ENCODE data around the gene PLXNB1.

Gene PLXNB1

GRCh38 chr3:48417529-48418108 is 12.3 kb downstream of the PLXNB1 start:
- DNase-seq (ENCODE audit: low read depth), result no peak

GRCh38 chr3:48416546-48416945 is 13.3 kb downstream of the PLXNB1 start:
- DNase-seq (ENCODE audit: low read depth), result no peak

- no peak for DNase-seq (ENCODE audit: low read depth)
Observed at GRCh38 chr3:48416091-48416505, 13.8 kb downstream of the PLXNB1 start.

- DNase-seq (ENCODE audit: low read depth), result no peak
Observed at GRCh38 chr3:48415251-48415953, 14.5 kb downstream of the PLXNB1 start.

- DNase-seq (ENCODE audit: low read depth), result no peak
Observed at GRCh38 chr3:48414376-48415250, 15.3 kb downstream of the PLXNB1 start.

DNA sequence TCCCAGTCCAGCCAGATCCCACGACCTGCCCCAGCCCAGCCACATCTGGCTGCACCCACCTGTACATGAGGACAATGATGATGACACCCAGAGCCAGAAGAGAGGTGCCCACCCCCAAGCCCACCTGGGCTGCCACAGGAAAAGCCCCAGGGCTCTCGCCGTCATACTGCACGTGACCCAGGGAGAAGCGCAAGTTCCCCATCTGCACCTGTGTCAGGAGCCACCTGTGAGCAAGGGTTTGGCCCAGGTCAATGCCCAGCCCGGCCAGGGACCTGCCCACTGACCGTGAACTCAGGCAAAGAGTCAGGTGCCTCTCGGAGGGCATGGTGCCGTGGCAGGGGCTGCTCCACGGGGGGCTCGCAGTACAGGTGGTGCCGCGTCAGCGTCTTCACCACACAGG is 16.3 kb downstream of the PLXNB1 start:
- no peak for DNase-seq (ENCODE audit: low read depth)

- DNase-seq (ENCODE audit: low read depth), result no peak
Observed at GRCh38 chr3:48413086-48413485, 16.8 kb downstream of the PLXNB1 start.

GRCh38 chr3:48412375-48413001 is 17.4 kb downstream of the PLXNB1 start:
- DNase-seq (ENCODE audit: low read depth), result no peak

DNA sequence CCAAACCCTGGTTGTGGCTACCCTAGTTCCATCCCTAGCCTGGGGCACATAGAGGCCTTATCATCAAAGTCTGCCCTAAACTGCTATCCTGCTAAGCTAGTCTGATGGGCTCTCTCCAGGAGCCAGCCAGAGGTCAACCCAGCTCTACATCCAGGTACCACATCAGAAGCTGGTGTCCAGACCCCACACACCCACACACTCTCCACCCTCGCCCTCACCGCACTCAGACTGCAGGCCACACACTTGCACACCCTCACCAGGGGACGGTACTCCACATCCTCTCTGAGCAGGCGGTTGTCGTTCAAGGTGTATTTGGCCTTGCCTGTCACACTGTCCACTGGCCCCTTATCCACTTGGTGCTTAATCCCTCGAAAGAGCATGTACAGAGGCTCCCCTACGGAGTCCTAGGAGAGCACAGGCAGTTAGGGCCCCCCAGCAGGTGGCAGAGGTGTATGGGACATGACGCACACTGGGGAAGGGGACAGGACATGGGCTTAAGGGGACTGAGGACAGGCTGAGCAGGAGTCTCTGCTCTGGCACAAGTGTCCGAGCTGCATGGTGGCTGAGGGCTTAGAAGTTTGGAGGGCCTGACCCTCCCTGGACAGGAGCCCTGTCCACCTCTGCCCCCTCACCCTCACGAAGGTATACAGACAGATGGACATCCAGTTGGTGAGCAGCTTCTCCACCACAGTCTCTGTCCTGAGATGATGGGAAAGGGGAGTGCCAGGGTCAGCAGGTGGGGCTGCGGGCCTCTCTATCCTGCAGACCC is 18.1 kb downstream of the PLXNB1 start:
- no peak for DNase-seq (ENCODE audit: low read depth)

DNA sequence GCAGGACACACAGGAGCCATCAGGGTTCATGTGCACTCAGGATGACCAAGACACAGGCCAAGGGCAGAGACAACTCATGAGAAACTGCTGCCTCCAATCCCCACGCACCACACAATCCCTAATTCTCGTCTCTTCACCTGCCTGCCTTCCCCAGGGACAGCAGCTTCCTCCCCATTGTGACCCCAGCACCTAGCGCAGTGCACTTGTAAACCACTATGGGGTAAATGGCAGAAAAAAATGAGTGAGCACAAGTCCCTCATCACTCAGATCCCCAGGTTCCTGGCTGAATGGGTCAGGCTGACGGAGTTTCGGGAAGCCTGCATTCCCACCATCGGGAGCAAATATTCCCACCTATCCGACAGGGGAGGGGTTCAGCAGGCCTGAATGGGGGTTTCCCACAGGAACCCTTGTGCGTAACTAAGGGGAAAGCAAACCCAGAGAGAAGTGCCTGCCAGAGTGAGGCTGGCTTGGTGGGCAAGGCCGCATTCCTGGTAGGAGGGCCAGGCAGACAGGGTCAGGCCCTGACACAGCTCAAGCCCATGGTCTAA is 18.8 kb downstream of the PLXNB1 start:
- no peak for DNase-seq (ENCODE audit: low read depth)

GRCh38 chr3:48410205-48411040 is 19.5 kb downstream of the PLXNB1 start:
- DNase-seq (ENCODE audit: low read depth), result no peak

DNA sequence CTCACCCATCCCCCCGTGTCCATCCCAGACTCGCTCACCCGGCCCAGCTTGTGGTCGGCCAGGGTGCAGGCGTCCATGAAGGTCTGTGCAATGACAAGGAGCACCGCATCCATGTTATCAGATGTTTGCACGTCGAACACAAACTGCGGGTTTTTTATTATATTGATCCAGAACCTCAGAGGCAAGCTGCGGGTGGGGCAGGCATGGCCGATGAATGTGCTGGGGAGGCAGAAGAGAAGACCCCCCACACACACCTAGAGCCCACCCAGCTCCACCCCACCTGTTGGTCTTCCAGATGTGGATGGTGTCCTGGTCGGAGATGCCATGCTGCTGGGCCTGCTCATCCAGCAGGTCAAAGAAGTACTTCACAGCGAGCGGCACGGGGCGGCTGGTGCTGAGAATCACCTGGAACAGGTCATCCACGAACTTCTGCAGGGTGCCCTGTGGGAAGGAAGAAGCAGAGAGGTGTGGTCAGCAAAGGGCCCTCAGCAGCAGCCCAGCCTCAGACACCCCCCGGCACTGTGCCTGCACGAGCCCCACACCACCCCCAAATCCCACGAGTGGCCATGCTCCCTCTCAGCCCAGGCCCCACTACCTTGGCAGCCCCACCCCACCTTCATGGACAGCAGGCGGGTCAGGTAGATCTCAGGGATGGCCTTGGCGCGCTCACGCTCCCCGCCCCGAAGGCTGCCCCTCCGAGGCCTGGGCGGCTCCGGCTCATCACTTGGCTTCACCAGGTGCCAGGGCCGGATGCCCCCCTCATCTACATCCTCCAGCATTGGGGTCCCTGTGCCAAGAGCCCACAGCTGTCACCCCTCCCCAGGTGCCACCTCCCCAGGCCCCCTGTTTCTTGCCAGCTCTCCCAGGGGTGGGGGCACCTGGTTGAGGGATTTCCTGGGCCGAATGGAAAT is 20.3 kb downstream of the PLXNB1 start:
- no peak for DNase-seq (ENCODE audit: low read depth)

DNA sequence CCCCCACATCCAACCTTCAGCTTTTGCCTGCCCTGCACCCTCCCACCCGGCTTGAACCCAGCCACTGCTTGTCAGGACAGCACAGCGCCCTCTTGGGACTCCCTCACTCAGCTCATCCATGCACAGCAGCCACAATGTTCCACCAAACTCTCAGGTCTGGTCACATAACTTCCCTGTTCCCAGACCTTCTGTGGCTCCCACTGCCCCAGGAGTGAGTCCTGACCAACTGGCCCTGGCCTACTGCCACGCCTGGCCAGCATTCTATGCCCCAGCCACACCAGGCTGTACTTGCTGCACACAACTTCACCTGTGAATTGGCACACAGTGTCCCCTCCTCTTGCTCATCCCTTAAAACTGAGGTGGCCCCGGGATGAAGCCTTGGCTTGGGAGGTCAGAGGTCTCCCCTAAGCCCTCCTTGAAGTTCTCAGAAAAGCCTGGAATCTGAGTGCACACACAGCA is 21.0 kb downstream of the PLXNB1 start:
- no peak for DNase-seq (ENCODE audit: low read depth)

GRCh38 chr3:48407542-48408099 is 22.3 kb downstream of the PLXNB1 start:
- no peak for DNase-seq (ENCODE audit: low read depth)

- DNase-seq (ENCODE audit: low read depth), result no peak
Observed at GRCh38 chr3:48406443-48407431, 23.1 kb downstream of the PLXNB1 start.

DNA sequence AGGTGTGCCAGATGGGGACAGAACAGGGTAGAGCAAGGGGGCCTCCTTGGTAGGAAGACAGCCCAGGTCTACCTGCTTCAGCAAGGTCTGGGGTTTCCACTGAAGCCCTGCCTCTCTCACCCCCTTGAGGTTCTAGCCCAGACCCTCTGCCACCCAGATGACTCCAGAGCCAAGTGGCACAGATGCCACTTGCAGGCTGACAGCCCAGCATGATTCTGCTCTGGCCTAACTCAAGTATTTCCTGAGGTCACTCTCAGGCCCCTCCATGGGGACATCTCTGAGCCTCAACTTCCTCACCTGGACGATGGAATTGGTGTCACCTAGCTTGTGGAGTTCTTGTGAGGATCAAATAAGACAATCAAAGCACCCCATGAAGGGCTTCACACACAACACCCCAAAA is 23.9 kb downstream of the PLXNB1 start:
- no peak for DNase-seq (ENCODE audit: low read depth)

DNA sequence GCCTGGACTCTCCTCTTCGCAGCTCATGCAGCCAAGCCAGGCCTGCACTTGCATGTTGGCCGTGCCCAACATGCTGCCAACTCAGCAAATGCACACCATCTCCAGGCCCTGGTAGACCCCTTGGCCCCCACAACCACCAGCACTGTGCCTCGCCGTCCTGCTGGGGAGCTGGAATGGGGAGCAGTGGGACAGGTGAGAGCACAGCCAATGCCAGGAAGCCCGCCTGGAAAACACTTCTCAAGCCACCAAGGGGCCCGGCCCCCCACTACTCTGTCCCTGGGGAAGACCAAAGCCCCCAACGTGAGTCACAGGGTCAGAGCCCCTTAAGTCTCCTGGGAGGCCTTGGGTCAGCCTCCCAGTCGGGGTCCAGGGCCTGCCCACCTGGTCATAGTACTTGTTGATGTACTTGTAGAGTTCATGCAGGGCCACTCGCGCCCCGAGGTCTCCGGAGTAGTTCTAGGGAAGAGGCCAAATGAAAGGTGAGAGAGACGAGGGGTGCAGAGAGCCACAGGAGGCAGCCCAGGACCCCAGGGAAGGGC is 24.5 kb downstream of the PLXNB1 start:
- no peak for DNase-seq (ENCODE audit: low read depth)
